T-cell (primary cell): ENCODE measurements around the gene KXD1. TPM values are rescaled to one million over a fixed set of nuclear protein-coding genes. Genes with fewer than 3 reads are reported as not detected.

Experiments
- ATAC-seq, 4 experiments: fragments of 200-7000 bp in 3 of 4; fragments of 150-1000 bp in 1 of 4; cut with Tn5 transposase; replicated peaks in 1 of 4; 1 replicate in 3 of 4; 2 replicates in 1 of 4; pipeline ENCODE4 v1.10.0; 2021; ENCODE audit warnings: moderate library complexity in 3 of 4, mild to moderate bottlenecking in 2 of 4, moderate number of reproducible peaks in 1 of 4
- CTCF ChIA-PET, 2 donors: fragments of 300-600 bp; sonication (Branson Sonifier 250); formaldehyde crosslinking; loops; one replicate each; lab custom pipeline; 2022; ENCODE audit warnings: antibody characterized with exemption in 2 of 2; lab: Charles Lee
- POLR2A ChIA-PET, 2 donors: fragments of 300-600 bp; sonication (Branson Sonifier 250); formaldehyde crosslinking; loops; one replicate each; lab custom pipeline; 2022; ENCODE audit warnings: antibody characterized with exemption in 2 of 2; lab: Charles Lee
- DNase-seq, 35 experiments: peaks; one replicate each; pipeline versions ENCODE4 v3.0.0 to v3.0.0-alpha.2; 2013 to 2023
- H3K27ac ChIP-seq: one replicate; pipeline ENCODE4 v1.5.1; 2013; ENCODE audit warnings: low read length
- H3K27me3 ChIP-seq, 2 experiments: replicated peaks in 1 of 2; 1 replicate in 1 of 2; 2 replicates in 1 of 2; pipeline versions ENCODE4 v1.6.1 to v1.7.0; 2013; ENCODE audit warnings: low read length in 1 of 2, mixed read lengths in 1 of 2; ENCODE audit not compliant: control insufficient read depth in 2 of 2, insufficient read depth in 2 of 2; ENCODE audit errors: extremely low read depth in 1 of 2
- H3K36me3 ChIP-seq, 2 donors: 1 replicate in 1 of 2; 2 replicates in 1 of 2; pipeline versions ENCODE4 v1.6.1 to v1.7.0; 2013; ENCODE audit warnings: low read length in 1 of 2; ENCODE audit not compliant: control insufficient read depth in 2 of 2, insufficient read depth in 1 of 2; ENCODE audit errors: extremely low read depth in 1 of 2
- H3K4me1 ChIP-seq, 2 experiments: 1 replicate in 1 of 2; 2 replicates in 1 of 2; pipeline versions ENCODE4 v1.6.1 to v1.7.0; 2013; ENCODE audit warnings: low read length in 2 of 2, mixed read lengths in 1 of 2; ENCODE audit not compliant: insufficient read depth in 2 of 2, control insufficient read depth in 1 of 2; ENCODE audit errors: extremely low read depth in 1 of 2
- H3K4me3 ChIP-seq, 2 donors: 1 replicate in 1 of 2; 2 replicates in 1 of 2; pipeline versions ENCODE4 v1.5.1 to v1.7.0; 2013; ENCODE audit warnings: mild to moderate bottlenecking in 2 of 2, low read length in 1 of 2, moderate library complexity in 1 of 2; ENCODE audit not compliant: control insufficient read depth in 1 of 2; ENCODE audit errors: extremely low read depth in 1 of 2
- H3K9me3 ChIP-seq: 2 replicates; pipeline ENCODE4 v1.7.0; 2013
- H3K27ac Mint-ChIP-seq, 2 donors: one replicate each; pipeline ENCODE4 v1.8.0; 2020 to 2021; ENCODE audit warnings: mild to moderate bottlenecking in 2 of 2, mixed read lengths in 2 of 2
- H3K27me3 Mint-ChIP-seq, 2 donors: one replicate each; pipeline ENCODE4 v1.8.0; 2021 to 2022; ENCODE audit warnings: mixed read lengths in 2 of 2
- H3K36me3 Mint-ChIP-seq: one replicate; pipeline ENCODE4 v1.8.0; 2021; ENCODE audit warnings: mixed read lengths
- H3K4me1 Mint-ChIP-seq, 3 donors: one replicate each; pipeline ENCODE4 v1.8.0; 2020 to 2022; ENCODE audit warnings: mixed read lengths in 3 of 3, mild to moderate bottlenecking in 1 of 3
- H3K4me3 Mint-ChIP-seq, 3 donors: one replicate each; pipeline ENCODE4 v1.8.0; 2020 to 2022; ENCODE audit warnings: mild to moderate bottlenecking in 3 of 3, mixed read lengths in 3 of 3, moderate library complexity in 3 of 3
- H3K9me3 Mint-ChIP-seq, 3 donors: one replicate each; pipeline ENCODE4 v1.8.0; 2020 to 2022; ENCODE audit warnings: mixed read lengths in 3 of 3
- WGBS: methylation state at CpG from one replicate; pipeline ENCODE4 v1.1.5; 2013; ENCODE audit warnings: missing lambda C conversion rate; ENCODE audit not compliant: insufficient coverage; 5-methylcytosine and 5-hydroxymethylcytosine counted together
- total RNA-seq, 35 experiments: library from RNA in 6 of 35; stranded (reverse) in 6 of 35; fragments of 120-200 nt in 1 of 35; gene quantifications; one replicate each; pipeline versions ENCODE4 v1.2.1 to v1.2.4 and lab custom pipeline; 2013 to 2026

Gene KXD1
- total RNA-seq, 5 donors from 2014 or later (not counting 1 experiment from before 2014, with no cell fraction given) = 73.1 to 112 (median 95.8) TPM

- peak; percentile 96 to 98 (median 97) for ATAC-seq
- H3K4me1 Mint-ChIP-seq = peaks cover 19 to 32% (median 27%) of the 10 kb centered on the region in 3 donors
- H3K27me3 Mint-ChIP-seq = no peaks in the 10 kb centered on the region
- ChIA-PET CTCF (interaction anchor here (0.6 to 1.4 kb wide), 5 partner anchors 14 to 132 kb away, joined by 3 to 5 read pairs (median 4); partner anchors contain the start of gene KXD1 (in 1 of the 2)), POLR2A (interaction anchor here (0.9 to 1.2 kb wide), 2 partner anchors 14 to 46 kb away, joined by 3 read pairs; no protein-coding TSS in a partner anchor)
- peak within 1 kb of the TSS; percentile 86 to 95 (median 89) for H3K4me3 Mint-ChIP-seq
- Histone ChIP-seq H3K4me3 (peak within 1 kb of the TSS; percentile 73 to 77), H3K36me3 (peaks cover 6 to 23% of the 10 kb centered on the region in 2 donors), H3K4me1 (peaks cover 4 to 28% of the 10 kb centered on the region in 2 experiments), H3K27me3 (peaks cover 0 to 4% of the 10 kb centered on the region in 2 experiments), H3K27ac (peak within 1 kb of the TSS; percentile 90), H3K9me3 (no peaks in the 10 kb centered on the region)
- H3K27ac Mint-ChIP-seq = peak within 1 kb of the TSS; percentile 95 to 98
- H3K36me3 Mint-ChIP-seq = no peaks in the 10 kb centered on the region
- under 1% methylated on average over 35 of the region's 86 CpGs for WGBS
- no peaks in the 10 kb centered on the region for H3K9me3 Mint-ChIP-seq
- DNase-seq = peak; percentile 80 to 96 (median 90)
Observed at GRCh38 chr19:18542941-18543813, 14.5 kb upstream of the KXD1 start, which contains the start of gene FKBP8. FKBP8 (minus strand) TSS chr19:18543573; CDS start chr19:18541970, 1,603 bp downstream.

DNA sequence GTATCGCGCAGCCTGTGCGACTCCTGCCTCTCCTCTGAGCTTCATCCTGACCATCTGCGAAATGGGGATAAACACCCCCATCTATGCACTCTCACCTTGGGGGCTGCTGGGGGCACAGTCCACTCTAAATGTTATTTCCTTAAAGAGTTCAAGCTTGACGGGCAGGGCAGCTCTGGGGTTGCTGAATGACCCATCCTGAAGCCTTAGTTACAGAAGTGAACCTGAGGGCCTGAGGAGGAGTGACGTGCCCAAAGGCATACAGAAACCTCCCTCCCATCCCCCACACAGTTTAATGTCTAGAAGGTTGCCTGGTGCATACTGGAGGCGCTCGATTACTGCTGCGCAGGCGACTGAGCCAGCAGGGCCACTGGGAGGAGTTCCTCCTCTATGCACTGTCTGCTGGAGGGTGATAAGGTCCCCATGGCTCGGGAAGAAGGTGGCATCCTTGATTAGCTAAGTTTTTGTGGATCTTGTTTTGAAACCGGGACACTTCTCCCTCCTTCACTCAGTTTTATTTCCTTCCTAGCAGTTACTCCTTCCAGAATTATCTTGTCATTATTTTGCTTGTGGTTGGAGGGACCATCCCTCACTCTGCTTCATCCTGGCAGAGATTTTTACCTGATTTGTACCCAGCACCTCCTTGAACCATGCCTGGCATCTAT, 13.7 kb upstream of the KXD1 start:
- Histone ChIP-seq H3K4me1 (peaks cover 4 to 28% of the 10 kb centered on the region in 2 experiments), H3K9me3 (no peaks in the 10 kb centered on the region), H3K27me3 (peaks cover 0 to 9% of the 10 kb centered on the region in 2 experiments), H3K36me3 (peaks cover 6 to 18% of the 10 kb centered on the region in 2 donors), H3K4me3 (peak overlapping the region; percentile 73 to 77), H3K27ac (peak overlapping the region; percentile 90)
- peak; percentile 73 to 79 (median 76) for ATAC-seq
- DNase-seq = peak; percentile 38 to 89 (median 65)
- Mint-ChIP-seq H3K27ac (peak overlapping the region; percentile 95 to 98), H3K4me3 (peak overlapping the region; percentile 86 to 95 (median 89)), H3K27me3 (no peaks in the 10 kb centered on the region), H3K4me1 (peaks cover 19 to 32% (median 27%) of the 10 kb centered on the region in 3 donors), H3K9me3 (no peaks in the 10 kb centered on the region), H3K36me3 (no peaks in the 10 kb centered on the region)
- ChIA-PET CTCF (interaction anchor here (1.0 to 1.4 kb wide), 4 partner anchors 15 to 69 kb away, joined by 3 to 5 read pairs (median 4); no protein-coding TSS in a partner anchor), POLR2A (interaction anchor here (0.9 to 1.2 kb wide), 3 partner anchors 13 to 45 kb away, joined by 3 to 18 read pairs (median 3); partner anchors contain the start of gene KXD1 (in 1 of the 2))
- WGBS = 0% methylated on average over 4 of the region's 12 CpGs

DNA sequence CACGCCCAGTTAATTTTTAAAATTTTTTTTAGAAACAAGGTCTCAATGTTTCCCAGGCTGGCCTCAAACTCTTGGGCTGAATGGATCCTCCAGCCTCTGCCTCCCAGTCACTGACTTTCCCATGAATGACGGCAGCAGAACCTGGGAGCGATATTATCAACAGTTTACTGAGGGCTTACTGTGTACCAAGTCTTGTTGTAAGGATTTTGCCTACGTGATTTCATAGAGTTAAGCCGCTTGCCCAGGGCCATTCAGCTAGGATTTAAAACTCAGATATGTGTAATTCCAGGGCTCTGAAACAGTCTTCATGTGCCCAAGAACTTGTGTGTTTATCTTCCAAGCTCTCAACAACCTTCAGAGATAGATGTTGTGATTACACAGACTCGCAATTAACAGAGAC, 6.0 kb upstream of the KXD1 start:
- Histone ChIP-seq H3K27ac (no peak overlapping the region), H3K9me3 (no peaks in the 10 kb centered on the region), H3K4me1 (peaks cover 0 to under 1% of the 10 kb centered on the region in 2 experiments), H3K27me3 (peaks cover 0 to 6% of the 10 kb centered on the region in 2 experiments), H3K36me3 (no peaks in the 10 kb centered on the region), H3K4me3 (no peak overlapping the region)
- CTCF ChIA-PET = no interaction called here
- ATAC-seq = no peak
- Mint-ChIP-seq H3K27ac (no peak overlapping the region), H3K4me1 (no peaks in the 10 kb centered on the region), H3K4me3 (no peak overlapping the region), H3K36me3 (no peaks in the 10 kb centered on the region), H3K9me3 (no peaks in the 10 kb centered on the region), H3K27me3 (no peaks in the 10 kb centered on the region)
- DNase-seq = no peak
- 100% methylated on average over 3 of the region's 6 CpGs for WGBS
- POLR2A ChIA-PET = no interaction called here

GRCh38 chr19:18558202-18558555, 509 bp downstream of the KXD1 start:
- Histone ChIP-seq H3K27ac (peak overlapping the region; percentile 90), H3K4me3 (peak overlapping the region; percentile 80 to 85), H3K27me3 (no peaks in the 10 kb centered on the region), H3K9me3 (no peaks in the 10 kb centered on the region), H3K36me3 (peaks cover 1 to 16% of the 10 kb centered on the region in 2 donors), H3K4me1 (peaks cover 14 to 27% of the 10 kb centered on the region in 2 experiments)
- Mint-ChIP-seq H3K36me3 (peaks cover 7% of the 10 kb centered on the region), H3K4me1 (peaks cover 23 to 28% (median 23%) of the 10 kb centered on the region in 3 donors), H3K27ac (peak overlapping the region; percentile 90 to 92), H3K4me3 (peak overlapping the region; percentile 87 to 90 (median 87)), H3K9me3 (no peaks in the 10 kb centered on the region), H3K27me3 (no peaks in the 10 kb centered on the region)
- ChIA-PET POLR2A (interaction anchor here (0.6 to 1.5 kb wide), 6 partner anchors 13 to 269 kb away, joined by 4 to 18 read pairs (median 6); partner anchors contain the start of genes UBA52 (in 2 of the 2) and REX1BD (in 1 of the 2)), CTCF (interaction anchor here (0.6 to 2.6 kb wide), 9 partner anchors 10 to 555 kb away, joined by 3 to 13 read pairs (median 6); partner anchors contain the start of genes ELL (in 1 of the 2), REX1BD (in 1 of the 2) and UBA52 (in 1 of the 2))
- ATAC-seq = no peak
- DNase-seq = peak in 2 of 35 experiments; percentile 25 to 35
- WGBS = 3% methylated on average over 11 of the region's 11 CpGs

- DNase-seq = peak in 1 of 35 experiments; percentile 25
- peak overlapping the region; percentile 80 to 85 for H3K4me3 ChIP-seq
- CTCF ChIA-PET = interaction anchor here (0.6 to 2.6 kb wide), 5 partner anchors 11 to 555 kb away, joined by 6 to 13 read pairs (median 11); partner anchors contain the start of genes ELL (in 1 of the 2), REX1BD (in 1 of the 2) and UBA52 (in 1 of the 2)
- H3K4me1 ChIP-seq = peaks cover 14 to 27% of the 10 kb centered on the region in 2 experiments
- peak overlapping the region; percentile 90 for H3K27ac ChIP-seq
- no peaks in the 10 kb centered on the region for H3K27me3 ChIP-seq
- Mint-ChIP-seq H3K27ac (peak overlapping the region; percentile 90 to 92), H3K4me1 (peaks cover 23 to 28% (median 23%) of the 10 kb centered on the region in 3 donors), H3K36me3 (peaks cover 8% of the 10 kb centered on the region), H3K9me3 (no peaks in the 10 kb centered on the region), H3K4me3 (peak overlapping the region; percentile 87 to 90 (median 87)), H3K27me3 (no peaks in the 10 kb centered on the region)
- ATAC-seq = no peak
- POLR2A ChIA-PET = interaction anchor here (0.6 to 1.5 kb wide), 3 partner anchors 13 to 269 kb away, joined by 4 to 18 read pairs (median 5); partner anchors contain the start of gene UBA52 (in 2 of the 2)
- H3K9me3 ChIP-seq = no peaks in the 10 kb centered on the region
- WGBS = no CpG with 5 or more reads among the region's 3 CpGs
- H3K36me3 ChIP-seq = peaks cover 2 to 18% of the 10 kb centered on the region in 2 donors
Observed at GRCh38 chr19:18558604-18559003, 934 bp downstream of the KXD1 start.
